Peyer's patch (tissue), 4 donors: Measurements from ENCODE around the gene IFITM2.

Experiments used
- POLR2A ChIP-seq, 2 donors: fragments of 450-650 bp; IDR thresholded peaks; one replicate each; pipeline ENCODE4 v1.5.1; 2017; ENCODE audit warnings: antibody characterized with exemption in 2 of 2, mild to moderate bottlenecking in 2 of 2, moderate library complexity in 2 of 2
- TF ChIP-seq, protein P1 (sequence below), 6 experiments: fragments of 450-650 bp in 4 of 6; fragments of 200-600 bp in 2 of 6; sonication (generic) in 1 of 6; IDR thresholded peaks; one replicate each; pipeline ENCODE4 v1.5.1; 2017 to 2019; ENCODE audit warnings: antibody characterized with exemption in 6 of 6, mild to moderate bottlenecking in 3 of 6, moderate library complexity in 1 of 6

DNA sequence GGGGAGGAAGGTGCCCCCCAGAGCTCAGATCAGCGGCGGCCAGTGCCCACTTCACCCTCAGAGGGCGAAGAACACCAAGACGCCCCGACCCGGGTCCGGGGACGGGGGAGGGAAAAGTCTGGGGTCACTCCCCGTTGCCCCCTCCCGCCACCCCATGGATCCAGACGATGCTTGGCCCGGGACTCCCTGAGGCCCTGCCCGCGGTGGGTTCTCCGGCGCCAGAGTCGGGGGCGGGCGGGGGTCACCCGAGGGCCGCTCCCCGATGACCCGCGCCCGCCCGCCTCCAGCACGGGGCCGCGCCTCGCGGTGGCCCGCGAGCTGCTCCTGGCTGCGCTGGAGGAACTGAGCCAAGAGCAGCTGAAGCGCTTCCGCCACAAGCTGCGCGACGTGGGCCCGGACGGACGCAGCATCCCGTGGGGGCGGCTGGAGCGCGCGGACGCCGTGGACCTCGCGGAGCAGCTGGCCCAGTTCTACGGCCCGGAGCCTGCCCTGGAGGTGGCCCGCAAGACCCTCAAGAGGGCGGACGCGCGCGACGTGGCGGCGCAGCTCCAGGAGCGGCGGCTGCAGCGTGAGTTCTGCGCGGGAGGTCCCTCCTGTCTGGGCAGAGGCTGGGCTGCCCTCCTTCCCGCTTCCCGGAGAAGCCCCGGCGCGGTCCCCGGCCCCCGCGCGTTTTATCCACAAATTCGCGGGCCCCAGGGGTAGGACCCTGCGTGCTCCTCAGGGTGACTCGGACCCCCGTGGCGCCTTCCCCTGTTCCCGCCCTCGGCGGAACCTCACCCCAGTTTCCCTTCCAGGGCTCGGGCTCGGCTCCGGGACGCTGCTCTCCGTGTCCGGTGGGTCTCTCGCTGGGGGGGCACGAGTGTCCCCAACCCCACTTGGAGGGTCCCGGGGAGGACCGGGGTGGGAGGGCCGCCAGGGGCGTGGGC, 28.3 kb upstream of the IFITM2 start:
- TF ChIP-seq, protein P1, sequence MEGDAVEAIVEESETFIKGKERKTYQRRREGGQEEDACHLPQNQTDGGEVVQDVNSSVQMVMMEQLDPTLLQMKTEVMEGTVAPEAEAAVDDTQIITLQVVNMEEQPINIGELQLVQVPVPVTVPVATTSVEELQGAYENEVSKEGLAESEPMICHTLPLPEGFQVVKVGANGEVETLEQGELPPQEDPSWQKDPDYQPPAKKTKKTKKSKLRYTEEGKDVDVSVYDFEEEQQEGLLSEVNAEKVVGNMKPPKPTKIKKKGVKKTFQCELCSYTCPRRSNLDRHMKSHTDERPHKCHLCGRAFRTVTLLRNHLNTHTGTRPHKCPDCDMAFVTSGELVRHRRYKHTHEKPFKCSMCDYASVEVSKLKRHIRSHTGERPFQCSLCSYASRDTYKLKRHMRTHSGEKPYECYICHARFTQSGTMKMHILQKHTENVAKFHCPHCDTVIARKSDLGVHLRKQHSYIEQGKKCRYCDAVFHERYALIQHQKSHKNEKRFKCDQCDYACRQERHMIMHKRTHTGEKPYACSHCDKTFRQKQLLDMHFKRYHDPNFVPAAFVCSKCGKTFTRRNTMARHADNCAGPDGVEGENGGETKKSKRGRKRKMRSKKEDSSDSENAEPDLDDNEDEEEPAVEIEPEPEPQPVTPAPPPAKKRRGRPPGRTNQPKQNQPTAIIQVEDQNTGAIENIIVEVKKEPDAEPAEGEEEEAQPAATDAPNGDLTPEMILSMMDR (IDR thresholded peaks at IDR 0.05): no peak
- TF ChIP-seq POLR2A (IDR thresholded peaks at IDR 0.05): peak in 1 of 2 donors; percentile 7
